Colon (tissue), 2 donors: ENCODE results near the gene KCNB1.

Source experiments
- FAIRE-seq: peaks from 2 replicates; lab custom pipeline; 2012; peaks lifted over from hg19 to GRCh38; lab: Jason Lieb, UNC
- donor health status: control.
- donor health status: control.

KCNB1 gene

GRCh38 chr20:49482621-49483017 is at the start of gene KCNB1:
Gene KCNB1, minus strand, starts transcription at chr20:49482668. Its CDS starts 188 bp downstream, at chr20:49482480.
- no peak for FAIRE-seq

GRCh38 chr20:49529470-49529869 is 47.0 kb upstream of the KCNB1 start:
- FAIRE-seq: no peak

GRCh38 chr20:49526568-49526967 is 44.1 kb upstream of the KCNB1 start:
- FAIRE-seq: no peak

- no peak for FAIRE-seq
Observed at GRCh38 chr20:49526056-49526455, 43.6 kb upstream of the KCNB1 start.

GRCh38 chr20:49523767-49524360 is 41.4 kb upstream of the KCNB1 start:
- no peak for FAIRE-seq

- no peak for FAIRE-seq
Observed at GRCh38 chr20:49521356-49521755, 38.9 kb upstream of the KCNB1 start.

- FAIRE-seq: no peak
Observed at GRCh38 chr20:49519777-49520359, 37.4 kb upstream of the KCNB1 start.

- no peak for FAIRE-seq
Observed at GRCh38 chr20:49519212-49519712, 36.8 kb upstream of the KCNB1 start.

GRCh38 chr20:49518576-49518975 is 36.1 kb upstream of the KCNB1 start:
- FAIRE-seq: no peak

GRCh38 chr20:49517805-49518100 is 35.3 kb upstream of the KCNB1 start:
- no peak for FAIRE-seq

- no peak for FAIRE-seq
Observed at GRCh38 chr20:49516916-49517804, 34.7 kb upstream of the KCNB1 start.

- no peak for FAIRE-seq
Observed at GRCh38 chr20:49515586-49515985, 33.1 kb upstream of the KCNB1 start.

- FAIRE-seq: no peak
Observed at GRCh38 chr20:49513517-49513916, 31.0 kb upstream of the KCNB1 start.

GRCh38 chr20:49513009-49513408 is 30.5 kb upstream of the KCNB1 start:
- no peak for FAIRE-seq

- FAIRE-seq: no peak
Observed at GRCh38 chr20:49511788-49512525, 29.5 kb upstream of the KCNB1 start.

- FAIRE-seq: no peak
Observed at GRCh38 chr20:49510562-49511122, 28.2 kb upstream of the KCNB1 start.

- no peak for FAIRE-seq
Observed at GRCh38 chr20:49508435-49509199, 26.1 kb upstream of the KCNB1 start.

- FAIRE-seq: no peak
Observed at GRCh38 chr20:49507741-49508434, 25.4 kb upstream of the KCNB1 start.

GRCh38 chr20:49505518-49505917 is 23.1 kb upstream of the KCNB1 start:
- FAIRE-seq: no peak

- FAIRE-seq: no peak
Observed at GRCh38 chr20:49503176-49503575, 20.7 kb upstream of the KCNB1 start.

GRCh38 chr20:49501917-49502316 is 19.4 kb upstream of the KCNB1 start:
- no peak for FAIRE-seq
